C4-2B (cell line): ENCODE measurements around the gene ITGA5.

Source experiments
- CTCF ChIP-seq: fragments of 450-650 bp; conservative IDR thresholded peaks from 2 replicates; pipeline ENCODE4 v1.5.1; 2017; ENCODE audit warnings: mild to moderate bottlenecking
- ZFX ChIP-seq: fragments of 450-650 bp; IDR thresholded peaks from 2 replicates; pipeline ENCODE4 v1.6.1; 2017

- TF ChIP-seq CTCF, result no peak
- no peak for TF ChIP-seq ZFX
Measured at GRCh38 chr12:54426690-54427089, 7.6 kb upstream of the ITGA5 start.
